Prostate gland (tissue), 2 donors: ENCODE measurements around the gene LIPF.

Experiments
- POLR2A ChIP-seq: fragments of 450-650 bp; IDR thresholded peaks from one replicate; pipeline ENCODE4 v1.6.1; 2016; ENCODE audit warnings: antibody characterized with exemption, mild to moderate bottlenecking
- POLR2AphosphoS5 ChIP-seq: sonication (generic); formaldehyde crosslinking; IDR thresholded peaks from one replicate; pipeline ENCODE4 v1.6.1; 2017; ENCODE audit warnings: antibody characterized with exemption
- TF ChIP-seq, protein P1 (sequence below), 4 experiments: fragments of 200-600 bp in 2 of 4; fragments of 450-650 bp in 2 of 4; sonication (generic) in 2 of 4; IDR thresholded peaks; 1 replicate in 3 of 4; 2 replicates in 1 of 4; pipeline ENCODE4 v1.5.1; 2016 to 2019; ENCODE audit warnings: antibody characterized with exemption in 4 of 4, mild to moderate bottlenecking in 2 of 4, moderate library complexity in 2 of 4

DNA sequence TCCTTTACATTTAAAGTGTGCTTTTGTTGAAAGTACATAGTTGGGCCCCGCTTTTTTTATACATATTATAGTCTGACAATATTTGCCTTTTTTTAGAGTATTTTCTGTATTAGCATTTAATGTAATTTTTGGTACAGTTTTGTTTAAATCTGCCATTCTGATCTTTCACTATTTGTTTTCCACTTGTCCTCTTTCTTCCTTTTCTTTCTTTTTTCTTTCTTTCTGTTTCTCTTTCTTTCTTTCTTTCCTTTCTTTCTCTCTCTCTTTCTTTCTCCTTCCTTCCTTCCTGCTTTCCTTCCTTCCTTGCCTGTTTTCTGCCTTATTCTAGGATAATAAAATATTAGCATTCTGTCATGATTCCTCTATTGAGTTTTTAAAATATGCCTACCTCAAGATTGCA is 51.3 kb downstream of the LIPF start:
- TF ChIP-seq, protein P1, sequence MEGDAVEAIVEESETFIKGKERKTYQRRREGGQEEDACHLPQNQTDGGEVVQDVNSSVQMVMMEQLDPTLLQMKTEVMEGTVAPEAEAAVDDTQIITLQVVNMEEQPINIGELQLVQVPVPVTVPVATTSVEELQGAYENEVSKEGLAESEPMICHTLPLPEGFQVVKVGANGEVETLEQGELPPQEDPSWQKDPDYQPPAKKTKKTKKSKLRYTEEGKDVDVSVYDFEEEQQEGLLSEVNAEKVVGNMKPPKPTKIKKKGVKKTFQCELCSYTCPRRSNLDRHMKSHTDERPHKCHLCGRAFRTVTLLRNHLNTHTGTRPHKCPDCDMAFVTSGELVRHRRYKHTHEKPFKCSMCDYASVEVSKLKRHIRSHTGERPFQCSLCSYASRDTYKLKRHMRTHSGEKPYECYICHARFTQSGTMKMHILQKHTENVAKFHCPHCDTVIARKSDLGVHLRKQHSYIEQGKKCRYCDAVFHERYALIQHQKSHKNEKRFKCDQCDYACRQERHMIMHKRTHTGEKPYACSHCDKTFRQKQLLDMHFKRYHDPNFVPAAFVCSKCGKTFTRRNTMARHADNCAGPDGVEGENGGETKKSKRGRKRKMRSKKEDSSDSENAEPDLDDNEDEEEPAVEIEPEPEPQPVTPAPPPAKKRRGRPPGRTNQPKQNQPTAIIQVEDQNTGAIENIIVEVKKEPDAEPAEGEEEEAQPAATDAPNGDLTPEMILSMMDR (IDR thresholded peaks at IDR 0.05) = no peak
- TF ChIP-seq POLR2A (no peak), POLR2AphosphoS5 (no peak)
